ENCODE data around the gene FGGY.
A peak's percentile ranks its signal among the peaks of the same experiment; 100 is the strongest.
"Not testable (repeated sequence)": the region's sequence is repeated elsewhere in the genome, so short reads cannot be mapped to it uniquely, and the experiment has no call there.

FGGY gene

DNA sequence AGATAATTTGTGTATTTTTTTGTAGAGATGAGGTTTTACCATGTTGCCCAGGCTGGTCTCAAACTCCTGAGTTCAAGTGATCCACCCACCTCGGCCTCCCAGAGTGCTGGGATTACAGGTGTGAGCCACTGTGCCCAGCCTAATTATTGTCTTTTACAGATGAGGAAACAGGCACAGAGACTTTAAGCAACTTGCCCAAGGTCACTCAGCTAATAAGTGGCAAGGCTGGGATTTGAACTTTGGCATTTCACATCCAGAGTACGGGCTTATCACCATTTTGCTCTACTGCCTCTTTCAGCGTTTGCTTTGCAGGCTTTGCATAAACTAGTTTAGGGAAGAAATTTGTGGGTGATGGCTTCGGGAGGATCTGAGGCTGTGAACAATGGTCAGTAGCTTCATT lies 57.3 kb downstream of the FGGY start:
- DNase-seq = not testable (repeated sequence)

- DNase-seq = no peak
Measured at GRCh38 chr1:59354709-59355337, 57.9 kb downstream of the FGGY start.

DNA sequence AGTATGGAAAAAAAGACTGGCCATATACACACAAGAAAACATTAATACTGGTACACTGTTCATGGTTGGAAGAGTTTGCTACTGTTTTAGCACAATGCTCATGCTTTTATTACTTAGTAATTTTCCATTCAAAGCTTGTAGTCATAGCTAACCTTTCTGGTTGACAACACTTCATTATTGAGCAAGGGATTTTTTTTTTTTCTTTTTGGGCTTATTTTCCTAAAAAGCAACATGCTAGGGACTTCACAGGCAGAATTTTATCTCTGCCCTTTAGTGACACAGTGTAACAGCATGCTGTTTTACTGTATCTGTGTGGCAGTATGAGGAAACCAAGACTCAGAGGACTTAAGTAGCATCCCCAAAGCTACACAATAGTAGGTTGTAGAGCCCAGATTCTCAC lies 58.5 kb downstream of the FGGY start:
- peak; percentile 19 for DNase-seq

GRCh38 chr1:59356627-59357026 lies 59.7 kb downstream of the FGGY start:
- no peak for DNase-seq

GRCh38 chr1:59357645-59358320 lies 60.9 kb downstream of the FGGY start:
- no peak for DNase-seq

DNA sequence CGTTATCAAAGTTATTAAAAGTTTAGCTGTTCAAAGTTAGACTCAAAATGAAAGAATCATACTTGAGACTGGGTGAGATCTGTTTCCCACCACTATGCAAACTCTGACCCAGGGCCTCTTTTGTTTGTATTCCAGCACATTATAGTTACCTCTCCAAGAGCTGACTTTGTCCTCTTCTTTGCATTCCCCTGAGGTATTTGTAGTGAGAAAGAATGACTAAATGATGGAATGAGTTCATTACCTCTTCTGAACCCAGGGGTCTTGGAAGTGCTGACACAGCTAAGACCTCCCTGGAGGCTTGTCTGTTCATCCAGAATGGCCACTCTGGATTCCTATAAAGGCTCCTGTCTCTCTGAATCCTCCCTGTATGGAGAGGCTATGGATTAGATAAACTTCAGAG lies 62.4 kb downstream of the FGGY start:
- no peak for DNase-seq

DNA sequence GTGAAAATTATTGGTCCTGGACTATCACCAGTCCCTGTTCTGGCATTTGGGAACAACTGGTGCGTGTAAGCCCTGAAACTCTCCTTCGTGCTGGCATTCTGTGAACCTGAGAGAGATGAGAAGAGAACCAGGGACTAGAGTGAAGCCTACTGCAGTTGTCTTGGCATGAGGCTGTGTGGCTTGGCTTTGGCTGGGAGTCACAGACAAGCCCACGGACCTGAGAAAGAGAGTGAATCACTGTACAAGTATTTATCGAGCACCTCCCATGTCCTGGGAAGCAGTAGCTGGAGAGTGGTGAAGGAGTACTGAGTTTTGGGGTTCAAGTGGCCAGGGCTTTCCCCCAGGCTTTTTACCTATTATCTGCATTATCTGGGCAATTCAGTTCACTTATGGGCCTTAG lies 63.3 kb downstream of the FGGY start:
- no peak for DNase-seq

DNA sequence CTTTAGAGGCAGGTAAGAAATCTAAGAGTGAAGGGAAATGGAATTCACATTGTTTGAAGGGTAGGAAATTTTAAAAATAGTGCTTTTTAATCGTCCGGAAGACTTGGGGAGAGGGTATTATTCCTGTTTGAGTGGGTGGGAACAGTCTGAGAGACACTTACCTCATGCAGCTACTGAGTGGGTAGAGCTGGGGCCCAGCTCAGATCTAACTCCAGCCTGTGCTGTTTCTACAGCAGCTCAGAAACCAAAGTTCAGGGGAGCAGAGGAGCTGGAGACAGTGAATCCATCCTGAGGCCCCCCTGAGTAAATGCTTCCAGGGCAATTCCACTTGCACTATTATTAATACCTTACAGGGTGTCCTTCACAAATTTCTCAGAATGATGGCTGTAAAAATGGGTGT lies 63.8 kb downstream of the FGGY start:
- no peak for DNase-seq

DNA sequence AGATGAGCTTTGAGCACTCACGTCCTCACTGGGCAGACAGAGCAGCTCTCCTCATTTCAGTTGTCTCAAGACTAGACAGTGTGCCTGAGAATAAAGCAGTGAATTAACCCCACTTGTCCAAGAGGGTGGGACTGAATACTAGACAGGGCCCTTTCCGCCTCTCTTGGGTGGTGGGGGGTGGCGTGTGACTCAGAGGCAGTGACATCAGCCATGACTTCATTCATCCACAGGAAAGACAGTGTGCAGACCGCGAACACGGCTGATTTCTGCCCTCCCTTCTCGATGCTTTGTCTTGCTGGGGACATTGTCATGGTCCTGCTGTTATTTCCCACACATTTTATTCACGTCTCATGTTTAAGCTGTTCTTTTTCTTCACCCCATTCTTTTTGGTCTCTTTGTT lies 64.9 kb downstream of the FGGY start:
- DNase-seq = no peak

- no peak for DNase-seq
Measured at GRCh38 chr1:59364037-59364436, 67.1 kb downstream of the FGGY start.

GRCh38 chr1:59366346-59366745 lies 69.5 kb downstream of the FGGY start:
- no peak for DNase-seq

DNA sequence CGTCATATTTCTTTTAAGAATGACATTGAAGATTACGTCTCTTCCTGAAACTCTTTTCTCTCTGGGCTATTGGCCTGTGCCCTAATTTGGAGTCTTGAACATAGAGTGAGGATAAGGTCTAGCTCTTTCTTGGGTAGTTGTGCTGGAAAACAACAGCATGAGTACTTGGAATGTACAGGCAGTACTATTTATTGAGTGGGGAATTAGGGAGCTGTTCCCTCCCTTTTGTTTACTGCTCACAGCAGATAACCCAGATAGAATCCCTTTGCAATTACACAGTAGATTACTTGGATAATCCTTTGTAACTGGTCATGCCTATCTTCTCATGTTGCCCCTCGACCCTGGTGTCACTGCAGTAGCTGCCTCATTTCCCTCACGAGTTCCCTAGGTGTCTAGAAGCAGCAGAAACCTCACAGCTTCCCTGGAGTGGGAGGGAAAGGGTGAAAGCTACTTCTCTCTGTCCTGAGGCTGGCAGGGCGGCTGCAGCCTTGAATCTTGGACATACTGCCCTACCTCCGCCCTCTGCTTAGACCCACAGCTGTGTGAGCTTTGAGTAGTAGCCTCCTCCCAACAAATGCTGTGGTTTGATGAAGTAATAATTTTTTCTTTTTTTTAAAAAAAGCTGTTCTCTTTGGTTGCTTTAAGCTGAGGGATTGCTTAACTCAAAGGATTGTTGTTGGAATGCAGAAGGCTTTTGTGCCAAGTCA lies 70.6 kb downstream of the FGGY start:
- peak; percentile 38 for DNase-seq

DNA sequence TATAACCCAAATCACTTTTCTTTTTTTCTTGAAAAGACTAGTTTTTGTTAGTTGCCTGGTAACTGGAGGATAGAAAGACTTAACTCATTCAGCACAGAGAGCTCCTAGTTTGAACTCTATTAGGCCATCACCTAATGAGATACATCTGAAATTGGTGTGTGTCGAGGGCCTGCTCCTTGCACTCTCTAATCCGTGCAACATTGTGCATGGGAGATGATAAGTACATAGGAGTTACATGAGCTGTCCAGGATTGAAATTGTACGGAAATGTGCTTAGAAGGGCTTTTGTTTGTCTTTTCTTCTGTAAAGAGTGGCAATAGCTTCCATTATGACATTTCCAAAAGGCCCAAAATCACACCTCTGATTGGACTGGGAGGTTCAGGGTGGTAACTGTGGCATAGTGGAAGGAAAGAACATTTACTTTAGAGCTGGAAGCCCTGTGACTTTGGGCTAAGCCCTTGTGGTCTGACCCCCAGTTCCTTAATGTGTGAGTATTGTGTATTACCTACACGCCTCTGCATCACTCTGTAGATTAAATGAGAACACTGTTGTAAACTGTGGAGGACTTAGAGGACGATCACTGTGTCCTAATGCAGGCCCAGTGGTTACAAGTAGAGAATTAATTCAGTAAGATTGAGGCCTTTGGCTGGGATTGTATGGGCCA lies 71.2 kb downstream of the FGGY start:
- no peak for DNase-seq

GRCh38 chr1:59375321-59376220 lies 78.7 kb downstream of the FGGY start:
- no peak for DNase-seq

GRCh38 chr1:59377350-59377904 lies 80.5 kb downstream of the FGGY start:
- DNase-seq = no peak

DNA sequence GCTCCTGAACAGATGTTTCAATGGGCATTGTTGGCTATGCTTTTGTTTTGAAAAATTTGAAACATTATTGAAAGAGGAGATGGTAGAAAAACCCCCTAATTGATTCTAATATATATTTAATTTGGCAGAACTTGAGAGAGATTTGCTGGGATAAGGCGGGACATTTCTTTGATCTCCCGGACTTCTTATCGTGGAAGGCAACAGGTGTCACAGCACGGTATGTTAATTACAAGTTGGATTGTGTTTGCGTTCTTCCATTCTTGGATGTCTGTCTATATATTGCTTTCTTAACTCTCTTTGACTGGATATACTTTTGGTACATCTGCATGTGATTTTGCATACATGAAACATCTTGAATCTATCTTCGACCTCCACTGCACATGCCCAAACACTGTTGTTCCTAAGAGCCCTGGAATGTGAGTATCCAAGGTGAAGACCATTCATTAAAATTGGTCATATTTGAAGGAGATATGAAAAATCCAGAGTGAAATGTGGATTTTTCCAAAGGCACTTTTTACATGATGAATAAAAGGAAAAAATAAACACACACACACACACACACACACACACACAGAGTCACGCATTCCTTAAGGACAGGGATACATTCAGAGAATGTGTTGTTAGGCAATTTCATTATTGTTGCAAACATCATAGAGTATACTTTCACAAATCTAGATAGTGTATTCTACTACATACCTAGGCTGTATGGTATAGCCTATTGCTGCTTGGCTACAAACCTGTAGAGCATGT lies 81.9 kb downstream of the FGGY start:
- no peak for DNase-seq

- DNase-seq = no peak
Measured at GRCh38 chr1:59379371-59379728, 82.5 kb downstream of the FGGY start.

DNA sequence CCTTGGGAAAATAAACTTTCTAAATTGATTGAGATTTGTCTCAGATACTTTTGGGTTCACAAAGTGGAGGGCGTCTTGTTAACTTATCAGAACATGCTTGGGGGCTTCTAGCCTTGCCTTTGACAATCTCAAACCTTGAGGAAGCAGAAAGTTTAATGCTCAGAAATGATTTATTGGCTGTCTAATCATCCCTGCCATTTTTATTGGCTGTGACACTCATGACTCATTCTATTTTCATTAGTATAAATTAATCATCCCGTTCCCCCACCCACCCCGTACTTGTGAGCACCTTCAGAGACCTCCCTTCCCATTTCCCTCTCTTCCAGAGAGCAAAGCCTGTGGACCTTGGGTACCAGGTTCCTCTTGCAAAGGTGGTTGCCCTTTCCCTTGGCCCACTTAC lies 87.1 kb downstream of the FGGY start:
- no peak for DNase-seq

DNA sequence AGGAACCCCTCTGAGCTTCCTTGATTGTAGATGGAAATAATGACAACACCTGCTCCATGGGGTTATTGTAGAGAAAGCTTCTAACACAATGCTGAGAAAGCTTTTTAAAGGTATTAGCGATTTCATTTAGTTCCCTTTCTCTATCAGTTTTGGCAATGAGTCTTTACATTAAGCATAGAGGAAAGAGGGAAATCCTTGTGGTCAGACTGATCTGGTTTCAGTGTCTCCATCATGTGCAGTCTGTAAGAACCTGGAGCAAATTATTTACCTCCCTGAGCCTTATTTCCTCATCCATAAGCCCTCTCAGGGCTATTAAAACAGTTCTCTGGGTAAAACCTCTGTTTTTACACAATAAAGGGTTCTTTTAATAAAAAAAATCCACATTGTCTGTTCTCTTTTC lies 87.5 kb downstream of the FGGY start:
- no peak for DNase-seq

DNA sequence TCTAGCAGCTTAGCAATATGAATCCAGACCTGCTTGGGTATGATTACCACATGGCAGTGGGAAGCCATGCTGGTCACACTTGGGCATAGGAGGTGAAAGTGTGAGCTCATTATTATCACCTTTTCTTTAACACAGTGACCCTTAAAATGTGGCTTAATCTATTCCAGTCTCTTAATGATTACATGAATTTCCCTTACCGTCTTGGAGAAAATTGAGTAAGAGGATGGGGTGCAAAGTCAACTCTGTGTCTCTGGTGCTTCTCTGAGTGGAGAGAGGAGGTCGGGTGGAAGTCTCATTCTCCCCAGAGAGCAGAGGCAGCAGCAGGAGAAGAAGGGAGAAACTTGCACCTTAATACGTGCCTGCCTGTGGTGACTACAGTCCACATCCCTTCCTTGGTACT lies 91.3 kb downstream of the FGGY start:
- no peak for DNase-seq

DNA sequence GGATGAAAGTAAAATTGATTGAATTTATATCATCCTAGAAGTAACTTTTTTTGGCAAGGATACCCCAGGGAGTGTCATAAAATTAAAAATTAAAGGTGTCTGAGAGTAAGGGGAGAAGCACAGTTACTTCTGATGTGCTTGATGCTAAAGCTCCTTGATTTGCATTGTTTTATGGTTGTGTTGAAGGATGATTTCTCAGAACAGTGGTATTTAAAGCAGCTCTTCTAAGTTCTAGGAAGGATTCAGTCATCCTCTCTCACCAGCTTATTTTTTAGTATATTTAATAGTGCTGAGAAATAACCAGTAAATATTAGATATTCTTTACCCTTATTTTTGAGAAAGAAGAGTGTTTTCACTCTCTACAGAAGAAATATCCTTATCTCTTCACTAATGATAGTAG lies 93.0 kb downstream of the FGGY start:
- DNase-seq = no peak

- DNase-seq = no peak
Measured at GRCh38 chr1:59390307-59390706, 93.4 kb downstream of the FGGY start.

Data from suppressor macrophage treated with lipopolysaccharide for 4 hours (primary cell).